Esophagus muscularis mucosa (tissue), 3 donors: ENCODE measurements around the gene WNK1.

Source experiments
- POLR2AphosphoS5 ChIP-seq, 2 donors: sonication (generic); formaldehyde crosslinking; IDR thresholded peaks; one replicate each; pipeline ENCODE4 v1.6.1; 2017; ENCODE audit warnings: antibody characterized with exemption in 2 of 2
- TF ChIP-seq, protein P1 (sequence below), 3 experiments: fragments of 200-600 bp in 2 of 3; fragments of 450-650 bp in 1 of 3; sonication (generic) in 2 of 3; IDR thresholded peaks; one replicate each; pipeline ENCODE4 v1.5.1; 2017 to 2019; ENCODE audit warnings: antibody characterized with exemption in 3 of 3, mild to moderate bottlenecking in 2 of 3, moderate library complexity in 1 of 3

DNA sequence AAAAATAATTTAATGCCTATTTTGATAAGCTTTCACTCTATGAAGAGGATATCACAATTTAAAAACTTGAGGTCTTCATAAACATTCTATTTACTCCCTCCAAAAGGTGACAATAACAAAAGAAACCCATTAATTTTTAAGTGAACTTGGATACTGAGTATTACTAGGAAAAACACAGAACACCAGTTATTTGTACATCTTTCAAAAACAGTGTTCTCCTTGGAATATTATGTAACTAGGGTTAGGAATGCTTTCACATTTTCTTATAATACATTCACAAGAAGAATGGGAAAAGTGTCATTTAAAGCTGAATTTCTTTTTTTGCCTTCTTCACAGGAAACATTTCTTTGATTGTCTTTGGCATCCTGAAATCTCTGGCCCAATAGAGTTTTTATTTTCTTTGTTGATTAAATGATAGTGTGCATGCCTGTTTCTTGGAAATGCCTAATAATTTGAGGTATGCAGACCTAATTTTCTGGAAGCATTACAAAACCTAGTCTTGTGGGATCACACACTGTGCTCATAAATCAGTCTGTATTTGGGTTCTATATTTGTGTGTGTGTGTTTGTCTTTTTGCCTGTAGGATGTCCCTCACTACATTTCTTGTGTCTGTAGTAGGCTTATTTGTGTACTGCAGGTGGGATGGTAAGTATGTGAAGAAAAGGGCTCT is 76.5 kb downstream of the WNK1 start:
- no peak for TF ChIP-seq POLR2AphosphoS5 (IDR thresholded peaks at IDR 0.05)
- TF ChIP-seq, protein P1, sequence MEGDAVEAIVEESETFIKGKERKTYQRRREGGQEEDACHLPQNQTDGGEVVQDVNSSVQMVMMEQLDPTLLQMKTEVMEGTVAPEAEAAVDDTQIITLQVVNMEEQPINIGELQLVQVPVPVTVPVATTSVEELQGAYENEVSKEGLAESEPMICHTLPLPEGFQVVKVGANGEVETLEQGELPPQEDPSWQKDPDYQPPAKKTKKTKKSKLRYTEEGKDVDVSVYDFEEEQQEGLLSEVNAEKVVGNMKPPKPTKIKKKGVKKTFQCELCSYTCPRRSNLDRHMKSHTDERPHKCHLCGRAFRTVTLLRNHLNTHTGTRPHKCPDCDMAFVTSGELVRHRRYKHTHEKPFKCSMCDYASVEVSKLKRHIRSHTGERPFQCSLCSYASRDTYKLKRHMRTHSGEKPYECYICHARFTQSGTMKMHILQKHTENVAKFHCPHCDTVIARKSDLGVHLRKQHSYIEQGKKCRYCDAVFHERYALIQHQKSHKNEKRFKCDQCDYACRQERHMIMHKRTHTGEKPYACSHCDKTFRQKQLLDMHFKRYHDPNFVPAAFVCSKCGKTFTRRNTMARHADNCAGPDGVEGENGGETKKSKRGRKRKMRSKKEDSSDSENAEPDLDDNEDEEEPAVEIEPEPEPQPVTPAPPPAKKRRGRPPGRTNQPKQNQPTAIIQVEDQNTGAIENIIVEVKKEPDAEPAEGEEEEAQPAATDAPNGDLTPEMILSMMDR (IDR thresholded peaks at IDR 0.05): no peak
